Neural cell (in vitro differentiated cells): ENCODE results near the gene SKOR2. TPM values are rescaled to one million over a fixed set of nuclear protein-coding genes. Genes with fewer than 3 reads are reported as not detected.

Experiments
- H2AFZ ChIP-seq: fragments of 200-600, 300-800 bp; sonication (generic), shearing (Covaris generic); 2 replicates; pipeline ENCODE4 v1.6.0; 2014; ENCODE audit warnings: low read depth, mild to moderate bottlenecking, antibody characterized with exemption, low read length, moderate library complexity
- H3F3A ChIP-seq: fragments of 200-600 bp; shearing (Covaris generic); 2 replicates; pipeline ENCODE4 v1.6.1; 2016; ENCODE audit warnings: mild to moderate bottlenecking, moderate library complexity, mixed read lengths, antibody characterized with exemption, low read length; ENCODE audit not compliant: insufficient read depth, poor library complexity, severe bottlenecking
- H3K27ac ChIP-seq: fragments of 200-600, 300-800 bp; sonication (generic), shearing (Covaris generic); 2 replicates; pipeline ENCODE4 v1.5.1; 2014; ENCODE audit warnings: mild to moderate bottlenecking, low read length, moderate library complexity
- H3K27me3 ChIP-seq: fragments of 300-800, 200-600 bp; sonication (generic), shearing (Covaris generic); 2 replicates; pipeline ENCODE4 v1.6.0; 2014; ENCODE audit warnings: mild to moderate bottlenecking, low read depth, low read length, moderate library complexity; ENCODE audit not compliant: insufficient read depth
- H3K36me3 ChIP-seq: fragments of 300-800, 200-600 bp; sonication (generic), shearing (Covaris generic); 2 replicates; pipeline ENCODE4 v1.5.1; 2014; ENCODE audit warnings: mild to moderate bottlenecking, antibody characterized with exemption, low read length, moderate library complexity; ENCODE audit not compliant: insufficient read depth
- H3K4me2 ChIP-seq: fragments of 300-800, 200-600 bp; sonication (generic), shearing (Covaris generic); 2 replicates; pipeline ENCODE4 v1.6.0; 2014; ENCODE audit warnings: mild to moderate bottlenecking, low read length
- H3K4me3 ChIP-seq: fragments of 300-800, 200-600 bp; sonication (generic), shearing (Covaris generic); 2 replicates; pipeline ENCODE4 v1.5.1; 2014; ENCODE audit warnings: mild to moderate bottlenecking, low read length, moderate library complexity
- H3K79me2 ChIP-seq: fragments of 200-600 bp; shearing (Covaris generic); replicated peaks from 2 replicates; pipeline ENCODE4 v1.6.0; 2014; ENCODE audit warnings: mild to moderate bottlenecking, low read length, moderate library complexity; ENCODE audit not compliant: insufficient read depth
- H3K9ac ChIP-seq: fragments of 300-800, 200-600 bp; sonication (generic), shearing (Covaris generic); 2 replicates; pipeline ENCODE4 v1.6.1; 2016; ENCODE audit warnings: mild to moderate bottlenecking, low read length, mixed read lengths
- H3K9me2 ChIP-seq: fragments of 200-600 bp; shearing (Covaris generic); 2 replicates; pipeline ENCODE4 v1.6.1; 2016; ENCODE audit warnings: mild to moderate bottlenecking, low read length, mixed read lengths; ENCODE audit not compliant: insufficient read depth
- H3K9me3 ChIP-seq: fragments of 200-600, 300-800 bp; sonication (generic), shearing (Covaris generic); 2 replicates; pipeline ENCODE4 v1.6.1; 2016; ENCODE audit warnings: mild to moderate bottlenecking, mixed run types, low read length, moderate library complexity, mixed read lengths
- H4K20me1 ChIP-seq: fragments of 200-600 bp; shearing (Covaris generic); 2 replicates; pipeline ENCODE4 v1.6.1; 2016; ENCODE audit warnings: mild to moderate bottlenecking, mixed run types; ENCODE audit not compliant: insufficient read depth
- CTCF ChIP-seq: fragments of 450-650 bp; IDR thresholded peaks from 2 replicates; pipeline ENCODE4 v1.5.1; 2014; ENCODE audit warnings: antibody characterized with exemption, mild to moderate bottlenecking, moderate library complexity; ENCODE audit not compliant: poor library complexity, severe bottlenecking
- EP300 ChIP-seq: fragments of 450-650 bp; conservative IDR thresholded peaks from 2 replicates; pipeline ENCODE4 v1.6.1; 2014; ENCODE audit warnings: antibody characterized with exemption, mild to moderate bottlenecking, moderate library complexity; ENCODE audit not compliant: poor library complexity, severe bottlenecking
- EZH2 ChIP-seq: fragments of 200-600, 300-800 bp; shearing (Covaris generic), sonication (generic); IDR thresholded peaks from 2 replicates; pipeline ENCODE4 v1.6.1; 2014; ENCODE audit warnings: antibody characterized with exemption, low read length, borderline replicate concordance, mild to moderate bottlenecking; ENCODE audit not compliant: insufficient read depth, poor library complexity, severe bottlenecking
- MXI1 ChIP-seq: fragments of 450-650 bp; conservative IDR thresholded peaks from 2 replicates; pipeline ENCODE4 v1.6.1; 2014; ENCODE audit warnings: antibody characterized with exemption, mild to moderate bottlenecking; ENCODE audit not compliant: poor library complexity, severe bottlenecking
- POLR2AphosphoS5 ChIP-seq: IDR thresholded peaks from 2 replicates; pipeline ENCODE4 v1.6.1; 2012
- RAD21 ChIP-seq: fragments of 450-650 bp; conservative IDR thresholded peaks from 2 replicates; pipeline ENCODE4 v1.6.1; 2014; ENCODE audit warnings: antibody characterized with exemption, mild to moderate bottlenecking, moderate library complexity
- REST ChIP-seq: IDR thresholded peaks from 2 replicates; pipeline ENCODE4 v1.6.1; 2012; ENCODE audit warnings: borderline replicate concordance
- SMC3 ChIP-seq: fragments of 450-650 bp; conservative IDR thresholded peaks from 2 replicates; pipeline ENCODE4 v1.6.1; 2014; ENCODE audit warnings: antibody characterized with exemption, mild to moderate bottlenecking, moderate library complexity; ENCODE audit not compliant: poor library complexity
- TAF1 ChIP-seq: IDR thresholded peaks from 2 replicates; pipeline ENCODE4 v1.6.1; 2012; ENCODE audit warnings: low read depth
- polyA minus RNA-seq: library from RNA; depleted of rRNA, polyadenylated mRNA; stranded (reverse); fragments of >200 nt; gene quantifications from 2 replicates; pipeline ENCODE4 v1.2.3, GENCODE V29; 2014
- polyA plus RNA-seq: library from polyadenylated mRNA; depleted of rRNA; stranded (reverse); fragments of >200 nt; gene quantifications from 2 replicates; pipeline ENCODE4 v1.2.3, GENCODE V29; 2014

The SKOR2 gene
- polyA plus RNA-seq (not detected in 2 replicates), polyA minus RNA-seq (0.73 TPM in 1 of 2 replicates, not detected in the other)

GRCh38 chr18:47251289-47252120, at the start of gene SKOR2:
Gene SKOR2 (minus strand): TSS chr18:47251660. CDS start chr18:47249183, 2,477 bp downstream.
- no peak within 1 kb of the TSS for H3K27ac ChIP-seq
- H3K4me3 ChIP-seq: peak within 1 kb of the TSS; percentile 63
- H3K27me3 ChIP-seq: peaks cover 99% of the 10 kb centered on the region
- no peak within 1 kb of the TSS for H3K4me2 ChIP-seq
- no peaks in the 10 kb centered on the region for H3K36me3 ChIP-seq
- no peaks in the 10 kb centered on the region for H3K79me2 ChIP-seq
- peaks cover 8% of the 10 kb centered on the region for H3K9me3 ChIP-seq
- no peaks in the 10 kb centered on the region for H3K9me2 ChIP-seq
- H4K20me1 ChIP-seq: no peaks in the 10 kb centered on the region
- no peaks in the 10 kb centered on the region for H3F3A ChIP-seq
- TF ChIP-seq CTCF (no peak), EZH2 (peak; percentile 88)
- peak within 1 kb of the TSS; percentile 11 for H3K9ac ChIP-seq
- H2AFZ ChIP-seq: no peak within 1 kb of the TSS

GRCh38 chr18:47296462-47296861, 45.0 kb upstream of the SKOR2 start:
- Histone ChIP-seq H3K4me3 (no peak overlapping the region), H3F3A (no peaks in the 10 kb centered on the region), H3K79me2 (no peaks in the 10 kb centered on the region), H2AFZ (no peak overlapping the region), H3K9ac (no peak overlapping the region), H4K20me1 (no peaks in the 10 kb centered on the region), H3K9me2 (no peaks in the 10 kb centered on the region), H3K4me2 (no peak overlapping the region), H3K27ac (no peak overlapping the region), H3K27me3 (no peaks in the 10 kb centered on the region), H3K9me3 (no peaks in the 10 kb centered on the region), H3K36me3 (no peaks in the 10 kb centered on the region)
- no peak for TF ChIP-seq RAD21
- TF ChIP-seq POLR2AphosphoS5: no peak
- TF ChIP-seq CTCF: no peak
- no peak for TF ChIP-seq SMC3

GRCh38 chr18:47294801-47295200, 43.3 kb upstream of the SKOR2 start:
- Histone ChIP-seq H3K79me2 (no peaks in the 10 kb centered on the region), H3K4me2 (no peak overlapping the region), H3K4me3 (no peak overlapping the region), H3K36me3 (no peaks in the 10 kb centered on the region), H3K27me3 (no peaks in the 10 kb centered on the region), H4K20me1 (no peaks in the 10 kb centered on the region), H3F3A (no peaks in the 10 kb centered on the region), H3K9me2 (no peaks in the 10 kb centered on the region), H2AFZ (no peak overlapping the region), H3K9me3 (no peaks in the 10 kb centered on the region), H3K27ac (no peak overlapping the region), H3K9ac (no peak overlapping the region)
- TF ChIP-seq POLR2AphosphoS5: no peak
- TF ChIP-seq TAF1: no peak
- TF ChIP-seq EP300: no peak
- TF ChIP-seq SMC3: no peak
- TF ChIP-seq REST: no peak
- no peak for TF ChIP-seq EZH2
- TF ChIP-seq CTCF: no peak
- no peak for TF ChIP-seq RAD21
- TF ChIP-seq MXI1: no peak
